HG03135 (cell line): ENCODE data around the gene LANCL1.

Experiments used
- ATAC-seq: cut with Tn5 transposase; IDR thresholded peaks from one replicate; pipeline ENCODE4 v1.9.1; 2021; ENCODE audit warnings: mild to moderate bottlenecking, moderate library complexity; ENCODE audit not compliant: unreplicated experiment

Gene LANCL1

GRCh38 chr2:210399440-210400041 lies 77.0 kb downstream of the LANCL1 start:
- no peak for ATAC-seq

- ATAC-seq: no peak
Measured at GRCh38 chr2:210392469-210392881, 84.1 kb downstream of the LANCL1 start.

- ATAC-seq: no peak
Measured at GRCh38 chr2:210389856-210390255, 86.7 kb downstream of the LANCL1 start.

DNA sequence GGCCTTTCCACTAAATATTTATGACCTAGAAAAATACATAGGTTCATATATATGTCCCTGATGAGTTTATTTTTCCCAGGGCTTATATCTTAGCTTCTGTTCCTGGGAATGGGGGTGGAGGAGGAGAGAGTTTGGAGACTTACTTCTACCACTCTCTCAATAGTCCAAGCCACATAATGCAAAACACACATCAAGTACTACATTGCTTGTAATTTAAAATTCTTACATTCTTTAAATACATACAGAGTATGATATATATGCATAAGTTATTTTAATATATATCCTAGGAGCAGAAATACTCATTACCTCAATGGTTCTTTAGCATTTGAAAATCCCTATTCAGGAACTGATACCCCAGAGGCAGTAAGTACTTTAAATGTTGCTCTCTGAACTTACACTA lies 88.4 kb downstream of the LANCL1 start:
- no peak for ATAC-seq

GRCh38 chr2:210387074-210387473 lies 89.5 kb downstream of the LANCL1 start:
- ATAC-seq: no peak
